HG03159 (cell line): ENCODE measurements around the gene MOK.

Experiments
- ATAC-seq: cut with Tn5 transposase; IDR thresholded peaks from one replicate; pipeline ENCODE4 v1.9.1; 2021; ENCODE audit warnings: mild to moderate bottlenecking, moderate library complexity; ENCODE audit not compliant: unreplicated experiment

Gene MOK

GRCh38 chr14:102210421-102211042 is 94.4 kb downstream of the MOK start:
- no peak for ATAC-seq

DNA sequence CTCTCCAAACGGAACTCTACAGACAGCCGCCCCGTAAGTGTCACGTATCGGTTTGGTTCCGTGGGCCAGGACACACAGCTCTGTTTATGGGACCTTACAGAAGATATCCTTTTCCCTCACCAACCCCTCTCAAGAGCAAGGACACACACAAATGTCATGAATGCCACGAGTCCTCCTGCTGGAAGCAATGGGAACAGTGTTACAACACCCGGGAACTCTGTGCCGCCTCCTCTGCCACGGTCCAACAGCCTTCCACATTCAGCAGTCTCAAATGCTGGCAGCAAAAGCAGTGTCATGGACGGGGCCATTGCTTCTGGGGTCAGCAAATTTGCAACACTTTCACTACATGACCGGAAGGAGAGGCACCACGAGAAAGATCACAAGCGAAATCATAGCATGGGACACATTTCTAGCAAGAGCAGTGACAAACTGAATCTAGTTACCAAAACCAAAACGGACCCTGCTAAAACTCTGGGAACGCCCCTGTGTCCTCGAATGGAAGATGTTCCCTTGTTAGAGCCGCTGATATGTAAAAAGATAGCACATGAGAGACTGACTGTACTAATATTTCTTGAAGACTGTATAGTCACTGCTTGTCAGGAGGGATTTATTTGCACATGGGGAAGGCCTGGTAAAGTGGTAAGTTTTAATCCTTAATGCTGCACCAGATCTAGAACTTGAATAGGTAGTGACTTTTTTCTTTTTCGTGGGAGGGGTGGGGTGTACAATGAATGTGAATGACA is 95.6 kb downstream of the MOK start:
- no peak for ATAC-seq

GRCh38 chr14:102208741-102209140 is 96.2 kb downstream of the MOK start:
- ATAC-seq, result no peak

DNA sequence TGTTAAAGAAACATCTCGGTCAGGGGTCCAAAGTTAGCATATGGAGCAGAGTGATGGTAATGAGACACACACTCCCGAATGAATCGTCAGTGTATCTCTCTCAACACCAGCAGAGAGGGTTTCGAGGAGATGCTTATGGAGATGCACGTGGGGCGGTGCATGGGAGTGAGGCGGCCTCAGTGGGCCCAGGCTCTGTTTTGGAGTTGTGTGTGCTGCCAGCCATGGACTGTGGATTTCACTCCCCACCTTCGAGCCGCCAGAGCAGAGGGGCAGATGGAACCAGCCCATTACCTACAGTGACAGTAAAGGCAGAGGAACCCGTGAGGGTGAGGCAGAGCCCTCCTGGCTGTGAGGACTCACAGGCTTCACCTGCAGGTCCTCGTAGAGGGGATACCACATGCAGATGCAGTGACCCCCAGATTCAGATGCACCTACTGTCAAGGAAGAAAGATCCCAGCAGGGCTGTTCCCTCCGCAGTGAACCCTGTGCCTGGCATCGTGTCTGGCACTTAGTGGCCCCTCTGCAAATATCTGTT is 97.1 kb downstream of the MOK start:
- no peak for ATAC-seq

GRCh38 chr14:102206918-102207317 is 98.0 kb downstream of the MOK start:
- ATAC-seq, result no peak

- ATAC-seq, result no peak
Observed at GRCh38 chr14:102205560-102205959, 99.4 kb downstream of the MOK start.

GRCh38 chr14:102203382-102203781 is 101.6 kb downstream of the MOK start:
- no peak for ATAC-seq

DNA sequence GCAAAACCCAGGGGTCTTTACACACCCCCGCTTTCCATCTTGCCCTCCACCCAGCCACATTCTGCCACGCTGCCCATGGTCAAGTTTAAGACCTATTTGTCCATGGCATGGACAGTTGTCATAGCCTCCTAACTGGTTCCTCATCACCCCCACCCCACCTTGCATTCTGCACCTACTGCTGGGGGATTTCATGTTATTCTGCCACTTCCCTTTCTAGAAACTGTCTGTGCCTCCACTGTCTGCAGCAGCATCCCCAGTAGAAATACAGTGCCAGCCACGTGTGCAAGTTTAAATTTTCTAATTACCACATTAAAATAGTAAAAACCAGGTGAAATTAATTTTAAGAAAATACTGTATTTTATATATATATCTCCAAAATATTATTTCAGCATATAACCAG is 102.0 kb downstream of the MOK start:
- ATAC-seq, result no peak

DNA sequence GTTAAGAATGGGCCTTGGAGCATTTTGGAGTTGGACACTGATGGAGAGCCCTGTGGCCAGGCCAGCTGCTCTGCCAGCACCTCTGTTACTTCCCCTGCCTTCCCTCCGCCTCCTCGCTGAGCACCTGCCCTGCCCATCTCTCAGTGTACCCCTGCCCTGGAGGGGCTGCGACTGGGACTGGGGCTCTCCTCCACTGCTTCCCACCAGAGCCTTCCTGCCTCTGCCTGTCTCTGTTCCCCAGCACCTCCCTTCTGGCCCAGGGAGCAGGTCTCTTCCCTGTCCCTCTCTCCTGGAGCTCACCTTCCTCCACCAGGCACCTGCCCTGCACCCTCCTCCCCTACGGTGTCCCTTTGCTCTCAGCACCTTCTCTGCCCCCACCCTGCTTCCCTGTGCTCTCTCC is 103.2 kb downstream of the MOK start:
- no peak for ATAC-seq

GRCh38 chr14:102201353-102201738 is 103.6 kb downstream of the MOK start:
- no peak for ATAC-seq

DNA sequence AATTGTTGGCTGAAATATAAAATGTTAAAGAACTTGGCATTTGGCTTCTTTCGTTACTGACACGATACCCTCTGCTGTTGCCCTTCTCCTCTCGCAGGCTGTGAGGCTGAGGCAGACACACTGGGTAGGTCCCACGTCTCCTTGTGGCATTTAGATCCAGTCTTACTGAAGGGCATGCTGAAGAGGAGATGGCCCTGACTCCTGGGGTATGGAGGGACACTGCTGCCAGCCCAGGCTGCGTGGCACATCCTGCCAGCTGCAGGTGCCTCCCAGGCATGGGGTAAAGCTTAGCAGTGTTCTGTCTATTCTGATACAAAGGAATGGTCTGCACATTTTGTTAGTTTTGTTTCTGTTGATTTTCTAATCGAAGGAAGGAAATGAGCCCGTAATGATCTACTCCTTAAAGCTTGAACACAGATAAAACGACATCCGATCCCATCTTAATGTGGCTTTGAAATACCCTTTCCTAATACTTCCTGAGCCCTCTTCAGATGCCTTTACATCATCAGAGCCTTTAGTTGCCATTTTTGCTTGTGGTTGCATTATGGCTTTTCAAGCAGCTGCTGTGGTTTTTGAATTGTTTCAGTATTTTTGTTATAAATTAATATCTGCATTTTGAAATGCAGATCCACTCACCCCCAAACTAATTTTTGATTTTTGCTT is 104.1 kb downstream of the MOK start:
- no peak for ATAC-seq

GRCh38 chr14:102197317-102197853 is 107.6 kb downstream of the MOK start:
- no peak for ATAC-seq

GRCh38 chr14:102196902-102197230 is 108.1 kb downstream of the MOK start:
- ATAC-seq, result no peak

- no peak for ATAC-seq
Observed at GRCh38 chr14:102196039-102196901, 108.7 kb downstream of the MOK start.

DNA sequence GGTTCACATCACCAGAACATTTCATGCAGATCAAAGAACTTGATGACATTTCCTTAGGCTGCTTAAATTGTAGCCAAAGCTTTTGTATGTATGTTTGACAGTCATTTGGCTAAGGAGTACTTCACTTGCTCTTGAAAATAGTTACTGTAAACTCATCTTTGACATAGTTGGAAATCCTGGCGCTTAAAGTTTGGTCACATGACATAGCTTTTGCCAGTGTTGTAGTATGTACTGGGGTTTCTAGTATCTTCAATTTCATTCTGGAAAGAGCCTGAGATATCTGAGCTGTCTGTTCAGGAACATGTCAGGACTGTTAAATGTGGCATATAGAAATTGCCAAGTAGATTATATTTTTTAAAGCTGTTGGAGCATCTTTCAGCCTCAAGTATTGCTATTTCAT is 109.5 kb downstream of the MOK start:
- no peak for ATAC-seq

DNA sequence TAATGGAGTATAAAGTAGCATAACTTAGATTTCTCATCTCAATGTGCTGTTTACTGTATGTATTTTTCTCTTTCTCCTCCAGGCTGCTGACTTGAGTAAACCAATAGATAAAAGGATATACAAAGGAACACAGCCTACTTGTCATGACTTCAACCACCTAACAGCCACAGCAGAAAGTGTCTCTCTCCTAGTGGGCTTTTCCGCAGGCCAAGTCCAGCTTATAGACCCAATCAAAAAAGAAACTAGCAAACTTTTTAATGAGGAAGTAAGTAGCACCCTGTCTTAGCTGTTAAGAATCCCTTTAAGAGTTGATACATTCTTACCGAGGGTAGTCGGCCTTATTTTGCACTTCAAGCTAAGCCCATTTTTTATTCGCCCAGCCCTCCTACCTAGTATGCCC is 110.1 kb downstream of the MOK start:
- ATAC-seq, result no peak

DNA sequence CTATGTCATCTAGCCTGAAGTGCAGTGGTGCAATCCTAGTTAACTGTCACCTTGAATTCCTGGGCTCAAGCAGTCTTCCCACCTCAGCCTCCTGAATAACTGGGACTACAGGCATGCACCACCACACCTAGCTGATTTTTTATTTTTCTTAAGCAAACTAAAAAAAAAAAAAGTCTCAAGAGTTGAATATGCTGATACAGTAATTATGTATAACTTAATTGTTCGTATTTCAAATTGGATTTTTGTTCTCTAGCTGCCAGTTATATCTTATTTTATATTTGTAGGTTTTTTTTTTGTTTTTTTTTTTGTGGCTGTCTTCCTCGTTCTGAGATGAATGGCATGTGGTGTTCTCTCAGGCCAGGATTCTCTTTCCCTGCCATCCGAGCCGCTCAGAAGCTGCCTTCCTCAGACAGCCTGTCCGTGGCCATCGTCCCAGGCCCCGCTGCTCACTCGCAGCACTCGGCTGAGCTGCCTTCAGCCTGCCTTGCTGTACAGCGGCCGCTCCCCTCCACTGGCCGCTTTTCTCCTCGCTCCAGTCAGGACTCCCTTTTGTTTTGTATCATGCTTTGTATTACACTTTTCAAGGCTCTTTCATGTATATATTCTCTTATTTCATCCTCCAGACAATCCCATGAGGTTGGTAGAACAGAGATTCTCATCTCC is 112.0 kb downstream of the MOK start:
- no peak for ATAC-seq

- ATAC-seq, result no peak
Observed at GRCh38 chr14:102189874-102190273, 115.1 kb downstream of the MOK start.

GRCh38 chr14:102188187-102188586 is 116.8 kb downstream of the MOK start:
- no peak for ATAC-seq

DNA sequence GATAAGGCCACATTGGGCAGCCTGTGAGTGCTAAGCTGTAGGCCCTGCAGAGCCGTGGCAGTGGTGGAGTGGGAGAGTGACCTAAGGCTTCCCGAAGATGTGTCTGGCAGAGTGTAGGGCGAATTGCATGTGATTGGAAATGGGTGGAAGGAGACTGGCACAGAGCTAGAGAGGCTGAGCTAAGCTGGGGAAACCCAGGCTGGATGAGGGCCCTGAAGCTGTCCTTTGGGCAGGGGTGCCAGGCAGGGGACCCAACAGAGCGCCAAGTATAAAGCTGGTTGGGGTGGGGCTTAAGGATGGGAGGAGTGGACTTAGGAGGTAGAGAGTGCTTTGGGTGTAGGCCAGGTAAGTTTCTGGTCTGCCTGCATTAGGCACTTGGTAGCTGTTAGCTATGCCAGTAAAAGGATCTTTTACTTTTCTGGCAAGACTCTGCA is 117.4 kb downstream of the MOK start:
- ATAC-seq, result no peak
